ENCODE data around the gene STS.

STS gene

DNA sequence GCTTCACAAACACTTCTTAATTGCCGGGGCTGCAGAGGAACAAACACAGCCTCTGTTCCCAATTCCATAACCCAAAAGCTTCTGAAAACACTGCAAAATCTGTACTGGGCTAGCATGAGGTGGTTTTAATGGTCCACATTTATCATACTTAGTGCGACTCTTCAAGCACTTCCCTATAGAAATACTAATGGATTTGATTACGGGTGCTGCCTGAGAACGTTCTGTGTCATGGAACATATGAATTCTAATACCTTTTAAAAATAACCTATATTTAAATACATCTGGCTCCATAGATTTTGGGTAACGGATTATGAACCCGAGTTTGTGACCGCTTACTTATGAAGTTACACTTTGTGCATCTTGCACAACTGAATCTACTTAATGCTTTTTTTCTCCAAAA lies 35.4 kb upstream of the STS start:
- H3K4me3 ChIP-seq (ENCODE audit: low read depth in 1 of 5, low read length in 5 of 5), result no peak overlapping the region
- H3K27ac ChIP-seq (ENCODE audit: low read depth, low read length), result no peak overlapping the region
- no peak overlapping the region for H3K9ac ChIP-seq (ENCODE audit: low read length in 5 of 5)
- no peaks in the 10 kb centered on the region for H3K9me3 ChIP-seq (ENCODE audit: control insufficient read depth in 5 of 5, low read length in 5 of 5)
- H3K4me1 ChIP-seq (ENCODE audit: control insufficient read depth in 5 of 5, insufficient read depth in 5 of 5, low read length in 5 of 5), result peaks cover 0 to 38% (median 31%) of the 10 kb centered on the region in 5 donors
- no peaks in the 10 kb centered on the region for H3K27me3 ChIP-seq (ENCODE audit: control insufficient read depth in 5 of 5, insufficient read depth in 4 of 5, low read length in 5 of 5)
- H3K36me3 ChIP-seq (ENCODE audit: control insufficient read depth in 5 of 5, insufficient read depth in 5 of 5, low read length in 5 of 5), result peaks cover 0 to 4% (median 0%) of the 10 kb centered on the region in 5 donors

- Histone ChIP-seq H3K4me3 (ENCODE audit: low read depth in 1 of 5, low read length in 5 of 5) (no peak overlapping the region), H3K9ac (ENCODE audit: low read length in 5 of 5) (no peak overlapping the region), H3K27me3 (ENCODE audit: control insufficient read depth in 5 of 5, insufficient read depth in 4 of 5, low read length in 5 of 5) (no peaks in the 10 kb centered on the region), H3K36me3 (ENCODE audit: control insufficient read depth in 5 of 5, insufficient read depth in 5 of 5, low read length in 5 of 5) (no peaks in the 10 kb centered on the region), H3K4me1 (ENCODE audit: control insufficient read depth in 5 of 5, insufficient read depth in 5 of 5, low read length in 5 of 5) (peaks cover 6 to 43% (median 32%) of the 10 kb centered on the region in 5 donors), H3K9me3 (ENCODE audit: control insufficient read depth in 5 of 5, low read length in 5 of 5) (no peaks in the 10 kb centered on the region), H3K27ac (ENCODE audit: low read depth, low read length) (no peak overlapping the region)
These were observed 32.0 kb upstream of the STS start for GRCh38 chrX:7115557-7115956.

DNA sequence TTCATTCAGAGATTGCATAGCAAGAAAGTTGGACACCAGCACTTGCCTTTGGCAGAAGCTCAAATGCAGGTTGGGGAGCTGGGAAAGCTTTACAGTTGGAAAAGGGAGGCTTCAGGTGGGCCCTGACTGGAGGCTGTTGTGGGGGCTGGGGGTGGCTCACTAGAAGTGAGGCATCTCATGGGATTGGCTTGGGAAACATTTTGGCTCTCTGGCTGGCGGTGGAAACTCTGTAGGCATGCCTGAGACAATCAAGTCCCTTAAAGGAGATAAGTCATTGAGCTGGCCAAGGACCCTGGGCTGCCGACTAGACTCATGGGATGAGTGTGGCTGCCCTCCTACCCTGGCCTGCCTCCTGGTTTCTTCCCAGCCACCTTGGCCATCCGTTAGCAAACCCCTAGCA lies 31.4 kb upstream of the STS start:
- H3K9ac ChIP-seq (ENCODE audit: low read length in 5 of 5), result no peak overlapping the region
- H3K27ac ChIP-seq (ENCODE audit: low read depth, low read length), result no peak overlapping the region
- peaks cover 9 to 44% (median 34%) of the 10 kb centered on the region in 5 donors for H3K4me1 ChIP-seq (ENCODE audit: control insufficient read depth in 5 of 5, insufficient read depth in 5 of 5, low read length in 5 of 5)
- no peaks in the 10 kb centered on the region for H3K9me3 ChIP-seq (ENCODE audit: control insufficient read depth in 5 of 5, low read length in 5 of 5)
- H3K27me3 ChIP-seq (ENCODE audit: control insufficient read depth in 5 of 5, insufficient read depth in 4 of 5, low read length in 5 of 5), result no peaks in the 10 kb centered on the region
- no peak overlapping the region for H3K4me3 ChIP-seq (ENCODE audit: low read depth in 1 of 5, low read length in 5 of 5)
- H3K36me3 ChIP-seq (ENCODE audit: control insufficient read depth in 5 of 5, insufficient read depth in 5 of 5, low read length in 5 of 5), result no peaks in the 10 kb centered on the region

GRCh38 chrX:7117587-7117986 lies 29.9 kb upstream of the STS start:
- no peak overlapping the region for H3K9ac ChIP-seq (ENCODE audit: low read length in 5 of 5)
- no peaks in the 10 kb centered on the region for H3K36me3 ChIP-seq (ENCODE audit: control insufficient read depth in 5 of 5, insufficient read depth in 5 of 5, low read length in 5 of 5)
- H3K27ac ChIP-seq (ENCODE audit: low read depth, low read length), result no peak overlapping the region
- no peaks in the 10 kb centered on the region for H3K9me3 ChIP-seq (ENCODE audit: control insufficient read depth in 5 of 5, low read length in 5 of 5)
- H3K4me3 ChIP-seq (ENCODE audit: low read depth in 1 of 5, low read length in 5 of 5), result no peak overlapping the region
- peaks cover 9 to 48% (median 42%) of the 10 kb centered on the region in 5 donors for H3K4me1 ChIP-seq (ENCODE audit: control insufficient read depth in 5 of 5, insufficient read depth in 5 of 5, low read length in 5 of 5)
- no peaks in the 10 kb centered on the region for H3K27me3 ChIP-seq (ENCODE audit: control insufficient read depth in 5 of 5, insufficient read depth in 4 of 5, low read length in 5 of 5)

DNA sequence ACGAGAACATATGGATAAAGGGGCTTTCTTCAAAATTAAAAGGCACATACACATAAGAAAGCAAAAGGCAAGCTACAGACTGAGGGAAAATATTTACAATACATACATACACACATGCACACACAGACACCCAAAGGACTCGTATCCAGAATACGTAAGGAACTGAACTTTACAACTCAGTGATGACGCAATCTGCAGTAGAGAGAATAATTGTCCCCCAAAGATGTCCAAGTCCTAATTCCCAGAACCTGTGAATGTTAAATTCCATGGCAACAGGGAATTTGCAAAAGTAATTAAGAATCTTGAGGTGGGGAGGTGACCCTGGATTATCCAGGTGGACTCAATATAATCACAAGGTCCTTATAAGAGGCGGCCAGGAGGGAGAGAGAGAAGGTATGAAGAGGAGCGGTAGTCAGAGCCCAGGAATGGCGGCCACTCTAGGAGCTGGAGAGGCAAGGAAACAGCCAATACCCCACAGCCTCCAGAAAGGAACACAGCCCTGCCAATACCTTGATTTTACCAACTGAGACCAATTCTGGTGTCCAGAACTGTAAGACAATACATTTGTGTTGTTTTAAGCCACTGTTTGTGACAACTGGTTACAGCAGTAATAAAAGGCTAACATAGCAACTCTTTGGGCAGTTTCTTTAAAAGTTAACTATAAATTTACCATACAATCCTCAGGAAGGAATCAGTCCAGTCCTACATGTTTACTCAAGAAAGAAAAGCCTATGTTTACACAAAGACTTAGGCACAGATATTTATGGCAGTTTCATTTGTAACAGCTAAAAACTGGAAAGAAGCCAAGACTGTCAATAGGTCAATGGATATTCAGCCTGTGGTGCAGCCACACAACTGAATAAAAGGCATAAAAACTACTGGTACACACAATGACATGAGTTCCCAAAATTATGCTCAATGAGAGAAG lies 27.3 kb upstream of the STS start:
- peak overlapping the region in 2 of 5 donors; percentile 21 to 55 for H3K9ac ChIP-seq (ENCODE audit: low read length in 5 of 5)
- H3K4me3 ChIP-seq (ENCODE audit: low read depth in 1 of 5, low read length in 5 of 5), result peak overlapping the region in 1 of 5 donors; percentile 5
- no peaks in the 10 kb centered on the region for H3K9me3 ChIP-seq (ENCODE audit: control insufficient read depth in 5 of 5, low read length in 5 of 5)
- H3K27ac ChIP-seq (ENCODE audit: low read depth, low read length), result peak overlapping the region; percentile 71
- H3K27me3 ChIP-seq (ENCODE audit: control insufficient read depth in 5 of 5, insufficient read depth in 4 of 5, low read length in 5 of 5), result no peaks in the 10 kb centered on the region
- H3K36me3 ChIP-seq (ENCODE audit: control insufficient read depth in 5 of 5, insufficient read depth in 5 of 5, low read length in 5 of 5), result no peaks in the 10 kb centered on the region
- peaks cover 9 to 45% (median 40%) of the 10 kb centered on the region in 5 donors for H3K4me1 ChIP-seq (ENCODE audit: control insufficient read depth in 5 of 5, insufficient read depth in 5 of 5, low read length in 5 of 5)

GRCh38 chrX:7120878-7121219 lies 26.7 kb upstream of the STS start:
- H3K27me3 ChIP-seq (ENCODE audit: control insufficient read depth in 5 of 5, insufficient read depth in 4 of 5, low read length in 5 of 5), result no peaks in the 10 kb centered on the region
- peaks cover 9 to 39% (median 34%) of the 10 kb centered on the region in 5 donors for H3K4me1 ChIP-seq (ENCODE audit: control insufficient read depth in 5 of 5, insufficient read depth in 5 of 5, low read length in 5 of 5)
- no peak overlapping the region for H3K9ac ChIP-seq (ENCODE audit: low read length in 5 of 5)
- H3K36me3 ChIP-seq (ENCODE audit: control insufficient read depth in 5 of 5, insufficient read depth in 5 of 5, low read length in 5 of 5), result no peaks in the 10 kb centered on the region
- no peak overlapping the region for H3K4me3 ChIP-seq (ENCODE audit: low read depth in 1 of 5, low read length in 5 of 5)
- peak overlapping the region; percentile 27 for H3K27ac ChIP-seq (ENCODE audit: low read depth, low read length)
- no peaks in the 10 kb centered on the region for H3K9me3 ChIP-seq (ENCODE audit: control insufficient read depth in 5 of 5, low read length in 5 of 5)

DNA sequence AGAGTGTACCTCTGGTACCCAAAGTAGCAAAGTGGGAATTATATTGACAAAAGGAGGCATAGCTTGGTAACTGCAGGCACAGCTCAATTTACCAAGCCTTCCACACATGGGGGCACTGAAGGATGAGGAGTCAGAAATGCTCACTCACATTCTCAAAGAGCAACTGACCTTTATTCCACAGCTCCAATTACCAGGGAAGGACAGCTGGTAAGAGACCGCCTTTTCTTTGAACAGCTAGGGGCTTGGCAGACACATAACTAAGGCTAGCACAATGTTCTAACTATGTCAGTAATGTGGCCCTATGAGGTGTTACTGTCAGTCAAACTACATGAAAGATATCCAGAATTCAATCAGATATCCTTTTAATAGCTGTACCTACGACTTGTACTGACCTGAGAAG lies 20.5 kb upstream of the STS start:
- no peak overlapping the region for H3K4me3 ChIP-seq (ENCODE audit: low read depth in 1 of 5, low read length in 5 of 5)
- no peak overlapping the region for H3K27ac ChIP-seq (ENCODE audit: low read depth, low read length)
- no peaks in the 10 kb centered on the region for H3K9me3 ChIP-seq (ENCODE audit: control insufficient read depth in 5 of 5, low read length in 5 of 5)
- H3K36me3 ChIP-seq (ENCODE audit: control insufficient read depth in 5 of 5, insufficient read depth in 5 of 5, low read length in 5 of 5), result no peaks in the 10 kb centered on the region
- peaks cover 0 to 13% (median 0%) of the 10 kb centered on the region in 5 donors for H3K4me1 ChIP-seq (ENCODE audit: control insufficient read depth in 5 of 5, insufficient read depth in 5 of 5, low read length in 5 of 5)
- H3K9ac ChIP-seq (ENCODE audit: low read length in 5 of 5), result no peak overlapping the region
- no peaks in the 10 kb centered on the region for H3K27me3 ChIP-seq (ENCODE audit: control insufficient read depth in 5 of 5, insufficient read depth in 4 of 5, low read length in 5 of 5)

- Histone ChIP-seq H3K27ac (ENCODE audit: low read depth, low read length) (no peak overlapping the region), H3K9ac (ENCODE audit: low read length in 5 of 5) (no peak overlapping the region), H3K9me3 (ENCODE audit: control insufficient read depth in 5 of 5, low read length in 5 of 5) (no peaks in the 10 kb centered on the region), H3K36me3 (ENCODE audit: control insufficient read depth in 5 of 5, insufficient read depth in 5 of 5, low read length in 5 of 5) (no peaks in the 10 kb centered on the region), H3K4me3 (ENCODE audit: low read depth in 1 of 5, low read length in 5 of 5) (no peak overlapping the region), H3K4me1 (ENCODE audit: control insufficient read depth in 5 of 5, insufficient read depth in 5 of 5, low read length in 5 of 5) (peaks cover 2 to 32% (median 19%) of the 10 kb centered on the region in 5 donors), H3K27me3 (ENCODE audit: control insufficient read depth in 5 of 5, insufficient read depth in 4 of 5, low read length in 5 of 5) (no peaks in the 10 kb centered on the region)
These were observed 15.9 kb upstream of the STS start for GRCh38 chrX:7131621-7132020.

GRCh38 chrX:7132335-7133049 lies 15.0 kb upstream of the STS start:
- peak overlapping the region in 1 of 5 donors; percentile 8 for H3K9ac ChIP-seq (ENCODE audit: low read length in 5 of 5)
- peak overlapping the region; percentile 57 for H3K27ac ChIP-seq (ENCODE audit: low read depth, low read length)

GRCh38 chrX:7133050-7133440 lies 14.5 kb upstream of the STS start:
- Histone ChIP-seq H3K4me1 (ENCODE audit: control insufficient read depth in 5 of 5, insufficient read depth in 5 of 5, low read length in 5 of 5) (peaks cover 4 to 30% (median 19%) of the 10 kb centered on the region in 5 donors), H3K27ac (ENCODE audit: low read depth, low read length) (peak overlapping the region; percentile 57), H3K4me3 (ENCODE audit: low read depth in 1 of 5, low read length in 5 of 5) (peak overlapping the region in 1 of 5 donors; percentile 6), H3K9me3 (ENCODE audit: control insufficient read depth in 5 of 5, low read length in 5 of 5) (no peaks in the 10 kb centered on the region), H3K9ac (ENCODE audit: low read length in 5 of 5) (peak overlapping the region in 1 of 5 donors; percentile 8), H3K27me3 (ENCODE audit: control insufficient read depth in 5 of 5, insufficient read depth in 4 of 5, low read length in 5 of 5) (no peaks in the 10 kb centered on the region), H3K36me3 (ENCODE audit: control insufficient read depth in 5 of 5, insufficient read depth in 5 of 5, low read length in 5 of 5) (no peaks in the 10 kb centered on the region)

More at GRCh38 chrX:7132335-7133049, 15.0 kb upstream of the STS start:
- Histone ChIP-seq H3K36me3 (ENCODE audit: control insufficient read depth in 5 of 5, insufficient read depth in 5 of 5, low read length in 5 of 5) (no peaks in the 10 kb centered on the region), H3K27me3 (ENCODE audit: control insufficient read depth in 5 of 5, insufficient read depth in 4 of 5, low read length in 5 of 5) (no peaks in the 10 kb centered on the region), H3K4me1 (ENCODE audit: control insufficient read depth in 5 of 5, insufficient read depth in 5 of 5, low read length in 5 of 5) (peaks cover 2 to 30% (median 19%) of the 10 kb centered on the region in 5 donors), H3K9me3 (ENCODE audit: control insufficient read depth in 5 of 5, low read length in 5 of 5) (no peaks in the 10 kb centered on the region), H3K4me3 (ENCODE audit: low read depth in 1 of 5, low read length in 5 of 5) (no peak overlapping the region)
